NCI-H524 (cell line): ENCODE results near the gene CHST1.
A peak's percentile ranks its signal among the peaks of the same experiment; 100 is the strongest.

Source experiments
- DNase-seq, 2 experiments: peaks; one replicate each; lab custom pipeline; 2025; lab: John Stamatoyannopoulos, UW

CHST1 gene, protein sequence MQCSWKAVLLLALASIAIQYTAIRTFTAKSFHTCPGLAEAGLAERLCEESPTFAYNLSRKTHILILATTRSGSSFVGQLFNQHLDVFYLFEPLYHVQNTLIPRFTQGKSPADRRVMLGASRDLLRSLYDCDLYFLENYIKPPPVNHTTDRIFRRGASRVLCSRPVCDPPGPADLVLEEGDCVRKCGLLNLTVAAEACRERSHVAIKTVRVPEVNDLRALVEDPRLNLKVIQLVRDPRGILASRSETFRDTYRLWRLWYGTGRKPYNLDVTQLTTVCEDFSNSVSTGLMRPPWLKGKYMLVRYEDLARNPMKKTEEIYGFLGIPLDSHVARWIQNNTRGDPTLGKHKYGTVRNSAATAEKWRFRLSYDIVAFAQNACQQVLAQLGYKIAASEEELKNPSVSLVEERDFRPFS

DNA sequence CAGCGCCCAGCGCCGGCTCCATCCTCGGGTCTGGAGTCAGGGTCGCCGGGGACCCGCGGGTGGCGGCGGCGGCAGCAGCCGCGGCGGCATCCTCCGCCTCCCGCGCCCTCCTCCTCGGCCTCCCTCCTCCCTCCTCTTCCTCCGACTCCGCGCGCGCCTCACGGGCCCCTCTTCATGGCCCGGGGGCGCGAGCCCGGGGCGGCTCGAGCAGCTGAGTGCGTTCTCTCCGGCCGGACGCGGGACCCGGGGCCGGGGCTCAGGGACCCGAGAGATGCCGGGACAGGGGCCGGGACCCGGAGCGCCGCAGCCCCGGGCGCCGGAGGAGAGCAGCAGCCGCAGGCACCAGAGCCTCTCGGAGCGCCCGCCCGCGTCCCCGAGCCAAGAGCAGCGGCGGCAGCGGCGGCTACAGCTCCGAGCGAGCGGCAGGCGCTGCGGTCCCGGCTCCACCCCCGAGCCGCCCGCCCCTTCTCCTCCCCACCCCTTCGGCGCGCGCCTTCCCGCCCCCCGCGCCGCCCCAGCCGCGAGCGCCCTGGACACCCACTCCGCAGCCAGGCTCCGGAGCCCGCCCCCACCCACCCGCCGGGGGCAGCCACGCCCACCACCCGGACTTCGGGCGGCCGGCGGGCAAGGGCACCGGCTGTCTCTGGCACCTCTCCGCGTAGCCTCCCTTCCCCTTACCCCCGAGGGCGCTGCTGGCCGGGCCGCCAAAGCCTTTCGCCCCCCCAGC, at the start of gene CHST1:
Gene CHST1, minus strand, starts transcription at position 417 of the 727 bp plus-strand sequence. CDS start 14,699 bp downstream, outside the sequence.
- peak; percentile 33 to 61 for DNase-seq

- no peak for DNase-seq
Measured at GRCh38 chr11:45713573-45713972, 48.2 kb upstream of the CHST1 start.

- no peak for DNase-seq
Measured at GRCh38 chr11:45710561-45710960, 45.1 kb upstream of the CHST1 start.

GRCh38 chr11:45708887-45709663, 43.7 kb upstream of the CHST1 start:
- no peak for DNase-seq

- no peak for DNase-seq
Measured at GRCh38 chr11:45704635-45705034, 39.2 kb upstream of the CHST1 start.

GRCh38 chr11:45704133-45704532, 38.7 kb upstream of the CHST1 start:
- DNase-seq, result no peak

GRCh38 chr11:45702511-45702910, 37.1 kb upstream of the CHST1 start:
- DNase-seq, result no peak

DNA sequence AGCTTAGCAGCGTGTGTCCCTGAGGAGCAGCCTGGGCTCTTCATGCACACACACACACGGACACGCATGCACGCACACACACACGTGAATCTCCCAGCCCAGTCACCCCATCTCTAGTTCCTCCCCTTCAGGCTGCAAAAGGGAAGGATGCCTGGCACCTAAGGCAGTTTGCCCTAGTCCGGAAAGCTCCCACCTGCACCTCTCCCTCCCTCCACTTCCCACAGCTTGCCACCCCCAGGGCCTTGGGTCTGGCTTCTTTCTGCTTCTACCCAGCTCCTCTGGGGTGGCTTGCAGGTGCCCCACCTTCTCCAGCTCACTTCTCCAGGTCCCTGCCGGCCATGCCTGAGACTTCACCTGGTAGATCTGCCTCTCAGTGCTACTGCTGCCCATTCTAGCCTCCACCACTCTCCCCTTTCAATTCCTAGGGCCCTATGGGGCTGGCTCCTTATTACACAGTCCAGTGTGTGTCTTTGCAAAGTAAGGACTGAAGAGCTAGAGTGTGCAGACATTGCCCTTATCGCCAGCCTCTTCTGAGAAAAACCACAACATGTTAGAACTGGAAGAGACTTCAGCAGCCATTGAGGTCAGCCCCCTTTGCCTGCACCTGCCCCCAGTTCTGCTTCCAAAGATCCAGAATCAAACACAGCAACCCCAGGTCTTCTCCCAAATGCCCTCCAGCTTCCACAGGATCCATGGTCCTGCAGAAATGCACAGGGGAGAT, 33.5 kb upstream of the CHST1 start:
- no peak for DNase-seq

DNA sequence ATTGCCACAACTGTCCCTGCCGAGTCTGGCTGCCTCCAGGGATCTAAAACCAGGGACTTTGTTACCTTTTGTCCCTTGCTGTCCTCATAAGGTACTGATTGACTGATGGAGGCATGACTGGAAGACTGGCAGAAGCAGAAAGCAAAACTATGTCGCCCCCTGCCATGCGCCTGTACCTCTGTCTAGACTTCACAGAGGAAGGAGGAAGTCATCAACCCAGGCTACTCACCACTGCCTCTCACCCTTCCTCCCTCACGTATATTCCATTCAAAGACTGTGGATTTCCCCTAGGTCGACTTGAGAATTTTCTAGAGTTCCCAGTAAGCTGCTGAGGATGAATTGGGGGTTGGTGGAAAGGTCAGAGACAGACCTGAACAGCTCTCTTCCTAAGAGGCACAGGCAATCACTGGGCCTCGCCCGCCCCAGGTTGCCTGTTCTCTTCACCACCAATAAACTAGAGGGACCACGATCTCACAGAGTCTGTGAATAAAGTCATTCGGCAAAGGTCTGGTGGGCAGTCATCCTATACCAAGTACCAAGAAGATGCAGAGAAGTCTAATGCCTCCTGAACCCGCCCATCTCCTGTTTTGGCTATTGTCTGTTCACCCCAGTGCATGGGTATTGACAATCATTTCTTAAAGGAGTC, 27.5 kb upstream of the CHST1 start:
- DNase-seq, result no peak

DNA sequence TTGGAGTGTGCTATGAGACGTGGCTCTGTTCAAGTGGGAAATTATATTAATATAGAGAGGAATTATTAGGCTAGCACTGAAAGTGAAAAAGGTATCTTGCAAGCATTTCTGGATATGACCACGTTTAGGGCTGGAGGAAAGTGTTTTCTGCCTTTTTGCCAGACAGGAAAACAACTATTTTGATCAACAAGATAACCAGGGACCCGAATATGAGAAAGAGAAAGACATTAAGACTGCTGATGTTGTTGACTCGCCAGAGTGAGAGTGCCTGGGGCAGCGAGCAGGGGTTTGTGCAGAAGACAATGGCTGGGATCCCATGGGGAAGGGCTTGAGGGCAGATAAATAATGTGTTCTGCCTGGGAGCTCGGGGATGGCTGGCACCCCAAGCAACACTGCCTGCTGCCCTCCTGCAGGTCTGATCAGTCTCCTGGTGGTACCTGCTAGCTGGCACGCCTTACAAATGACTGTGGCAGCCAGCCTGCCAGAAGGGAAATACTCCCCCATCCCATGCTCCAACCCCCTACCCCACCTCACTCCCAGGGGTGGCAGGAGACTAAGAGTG, 23.1 kb upstream of the CHST1 start:
- no peak for DNase-seq

- DNase-seq, result no peak
Measured at GRCh38 chr11:45687836-45688235, 22.4 kb upstream of the CHST1 start.

GRCh38 chr11:45685964-45686537, 20.6 kb upstream of the CHST1 start:
- no peak for DNase-seq

- no peak for DNase-seq
Measured at GRCh38 chr11:45684440-45684839, 19.0 kb upstream of the CHST1 start.

- DNase-seq, result no peak
Measured at GRCh38 chr11:45683271-45684058, 18.0 kb upstream of the CHST1 start.

DNA sequence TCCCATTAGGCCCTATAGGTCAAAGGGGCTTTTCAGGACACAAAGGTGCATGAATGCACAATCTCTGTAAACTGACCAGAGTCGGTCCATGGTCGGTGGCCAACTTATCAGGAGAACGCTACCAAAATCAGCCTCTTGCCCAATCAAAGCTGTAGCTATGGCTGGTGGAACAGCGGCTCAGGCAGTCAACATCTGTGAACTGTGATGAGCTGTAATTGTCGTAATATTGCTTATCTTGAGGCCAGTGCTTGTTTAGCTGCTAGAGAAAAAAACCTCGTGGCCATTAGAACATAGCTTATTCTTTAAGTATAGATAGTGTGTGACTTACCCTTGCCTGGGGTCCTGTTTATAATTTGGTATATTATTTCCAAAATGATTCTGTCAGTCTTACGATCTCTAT, 14.4 kb upstream of the CHST1 start:
- DNase-seq, result no peak

DNA sequence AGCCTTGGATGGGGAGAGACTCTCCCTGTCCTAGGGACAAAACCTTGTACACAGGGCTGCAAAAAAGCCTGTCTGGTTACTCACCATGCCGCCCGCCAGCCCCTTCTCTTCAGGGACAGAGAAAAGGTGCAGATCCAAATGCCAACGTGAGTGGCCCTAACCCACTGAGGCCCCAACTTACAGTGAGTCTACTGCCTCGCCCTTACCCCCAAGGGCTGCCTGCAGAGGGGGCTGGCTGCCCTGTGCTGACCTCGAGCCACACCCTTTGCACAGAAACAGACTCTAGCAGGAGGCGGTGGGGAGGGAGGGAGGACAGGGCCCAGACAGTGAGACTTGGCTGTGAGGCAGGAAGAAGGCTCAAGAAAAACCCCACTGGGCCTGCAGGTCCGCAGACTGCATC, 13.6 kb upstream of the CHST1 start:
- DNase-seq, result no peak

DNA sequence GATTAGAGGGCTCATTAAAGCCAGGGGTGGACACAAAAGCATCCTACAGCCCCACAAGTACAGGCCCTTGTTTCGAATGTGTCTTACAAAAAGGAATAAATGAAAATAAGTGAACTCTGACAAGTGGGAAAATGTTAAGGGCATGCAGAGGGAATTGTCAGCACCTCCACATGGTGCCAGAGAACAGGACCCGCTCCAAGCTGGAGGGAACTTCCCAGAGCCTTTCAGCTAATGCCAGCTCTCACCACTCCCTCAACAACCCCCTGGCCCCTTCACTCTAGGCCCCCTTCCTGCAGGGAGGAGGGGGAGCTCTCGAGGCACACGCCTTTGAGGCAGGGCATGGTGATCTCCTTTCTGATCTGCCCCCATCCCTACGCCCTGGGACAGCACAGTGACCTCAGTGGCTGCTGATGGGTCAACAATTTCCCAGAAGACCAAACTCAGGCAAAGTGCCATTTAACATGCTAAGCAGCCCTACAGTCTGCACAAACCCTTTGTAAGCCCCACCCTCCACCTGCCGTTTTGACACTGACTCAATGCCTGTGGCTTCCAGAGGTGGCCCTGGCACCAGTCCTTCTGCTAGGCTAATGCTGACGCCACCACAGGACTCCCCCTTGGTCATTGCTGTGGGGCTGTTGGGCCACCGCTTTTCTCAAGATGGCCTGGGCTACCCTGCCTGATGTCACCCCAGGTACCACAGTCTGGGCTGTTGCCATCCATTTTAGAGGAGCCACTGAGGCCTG, 12.5 kb upstream of the CHST1 start:
- no peak for DNase-seq

DNA sequence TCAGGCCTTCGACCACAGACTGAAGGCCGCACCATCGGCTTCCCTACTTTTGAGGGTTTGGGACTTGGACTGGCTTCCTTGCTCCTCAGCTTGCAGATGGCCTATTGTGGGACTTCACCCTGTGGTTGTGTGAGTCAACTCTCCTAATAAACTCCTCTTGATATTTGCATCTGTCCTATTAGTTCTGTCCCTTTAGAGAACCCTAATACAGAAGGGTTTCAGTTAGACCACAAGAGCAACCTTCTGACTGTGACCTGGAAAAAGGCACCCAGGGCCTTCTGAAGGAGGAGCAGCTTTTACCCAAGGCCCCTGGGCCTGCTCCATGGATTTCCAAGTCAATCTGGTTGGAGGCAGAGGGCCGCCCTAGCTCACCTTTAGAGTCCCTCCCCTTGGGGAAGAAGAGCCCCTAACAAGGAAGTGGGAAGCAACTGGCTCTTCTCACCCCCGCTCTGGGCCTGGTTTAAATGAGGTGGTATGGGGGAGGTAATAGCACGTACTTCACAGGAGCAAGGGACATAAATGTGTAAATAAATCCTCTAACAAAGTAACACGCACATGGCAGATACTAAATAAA, 11.2 kb upstream of the CHST1 start:
- no peak for DNase-seq

DNA sequence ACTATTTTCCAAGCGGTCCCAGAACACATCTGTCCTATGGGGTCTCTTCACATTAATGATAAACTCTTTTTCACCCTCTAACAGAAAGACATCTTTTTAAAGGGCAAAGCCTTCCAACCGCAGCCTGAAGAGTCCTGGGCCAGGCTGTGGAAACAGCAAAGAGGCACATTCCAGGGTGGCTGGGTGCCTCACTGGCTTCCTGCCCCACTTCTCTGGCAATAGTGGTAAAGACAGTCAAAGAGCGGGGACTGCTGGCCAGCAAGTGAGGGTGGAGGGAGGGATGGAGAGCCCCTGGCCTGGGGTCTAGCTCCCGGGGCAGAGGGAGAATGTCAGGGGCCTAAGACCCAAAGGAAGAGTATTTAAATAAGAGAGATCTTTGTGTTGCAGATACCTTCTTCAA, 10.2 kb upstream of the CHST1 start:
- no peak for DNase-seq
